Loucy (cell line): Measurements from ENCODE around the gene TESPA1.

ENCODE experiments used
- H2AFZ ChIP-seq: fragments of 200-600 bp; sonication (generic); 2 replicates; pipeline ENCODE4 v1.6.0; 2016; ENCODE audit warnings: antibody characterized with exemption, mild to moderate bottlenecking, low read length, moderate library complexity
- H3F3A ChIP-seq: fragments of 200-600 bp; 2 replicates; pipeline ENCODE4 v1.6.0; 2016; ENCODE audit warnings: antibody characterized with exemption, low read depth, mild to moderate bottlenecking
- H3K27me3 ChIP-seq: fragments of 200-600 bp; sonication (generic); 2 replicates; pipeline ENCODE4 v1.6.1; 2014; ENCODE audit warnings: low read length, mild to moderate bottlenecking; ENCODE audit not compliant: insufficient read depth, poor library complexity, severe bottlenecking
- H3K36me3 ChIP-seq: fragments of 200-600 bp; sonication (generic); 2 replicates; pipeline ENCODE4 v1.6.1; 2016; ENCODE audit warnings: low read length; ENCODE audit not compliant: insufficient read depth
- H3K4me1 ChIP-seq: fragments of 200-600 bp; sonication (generic); 2 replicates; pipeline ENCODE4 v1.5.1; 2014; ENCODE audit warnings: low read length, mild to moderate bottlenecking; ENCODE audit not compliant: insufficient read depth, poor library complexity, severe bottlenecking
- H3K4me2 ChIP-seq: fragments of 200-600 bp; sonication (generic); 2 replicates; pipeline ENCODE4 v1.6.0; 2014; ENCODE audit warnings: antibody characterized with exemption, low read length, low read depth, mild to moderate bottlenecking; ENCODE audit not compliant: poor library complexity, severe bottlenecking
- H3K4me3 ChIP-seq: fragments of 200-600 bp; sonication (generic); 2 replicates; pipeline ENCODE4 v1.5.1; 2014; ENCODE audit warnings: low read length, mild to moderate bottlenecking, mixed read lengths; ENCODE audit not compliant: poor library complexity, severe bottlenecking
- H3K79me2 ChIP-seq: fragments of 200-600 bp; sonication (generic); 2 replicates; pipeline ENCODE4 v1.6.1; 2014; ENCODE audit warnings: low read length; ENCODE audit not compliant: insufficient read depth
- H3K9ac ChIP-seq: fragments of 200-600 bp; sonication (generic); 2 replicates; pipeline ENCODE4 v1.6.0; 2014; ENCODE audit warnings: mild to moderate bottlenecking, low read depth, low read length, moderate library complexity; ENCODE audit not compliant: poor library complexity, severe bottlenecking
- H3K9me2 ChIP-seq: fragments of 200-600 bp; sonication (generic); replicated peaks from 2 replicates; pipeline ENCODE4 v1.6.1; 2016; ENCODE audit warnings: low read depth, low read length, mixed read lengths
- H3K9me3 ChIP-seq: fragments of 200-600 bp; sonication (generic); 2 replicates; pipeline ENCODE4 v1.6.1; 2014; ENCODE audit warnings: mild to moderate bottlenecking, antibody characterized with exemption, low read length, low read depth; ENCODE audit not compliant: insufficient read depth
- H4K20me1 ChIP-seq: fragments of 200-600 bp; sonication (generic); 2 replicates; pipeline ENCODE4 v1.6.0; 2014; ENCODE audit warnings: antibody characterized with exemption, low read length, mild to moderate bottlenecking; ENCODE audit not compliant: insufficient read depth, poor library complexity, severe bottlenecking
- CTCF ChIP-seq: fragments of 200-600 bp; sonication (generic); conservative IDR thresholded peaks from 2 replicates; pipeline ENCODE4 v1.5.1; 2014; ENCODE audit warnings: mild to moderate bottlenecking, antibody characterized with exemption, low read length
- EZH2phosphoT487 ChIP-seq: fragments of 200-600 bp; IDR thresholded peaks from 2 replicates; pipeline ENCODE4 v1.6.1; 2018; ENCODE audit warnings: antibody characterized with exemption, mild to moderate bottlenecking, moderate library complexity, borderline replicate concordance

TESPA1 gene

GRCh38 chr12:54977857-54978256 lies 6.7 kb downstream of the TESPA1 start:
- Histone ChIP-seq H3K4me1 (peaks cover 97% of the 10 kb centered on the region), H3K27me3 (no peaks in the 10 kb centered on the region), H3K36me3 (peaks cover 12% of the 10 kb centered on the region; the same call in 1 of the 2 replicates)

GRCh38 chr12:54977155-54977554 lies 7.4 kb downstream of the TESPA1 start:
- peaks cover 19% of the 10 kb centered on the region; the same call in 1 of the 2 replicates for H3K36me3 ChIP-seq
- H2AFZ ChIP-seq = no peak overlapping the region
- TF ChIP-seq CTCF = no peak
- H3K4me2 ChIP-seq = peak overlapping the region; percentile 88
- H4K20me1 ChIP-seq = no peaks in the 10 kb centered on the region
- H3K9ac ChIP-seq = peak overlapping the region; percentile 85
- no peaks in the 10 kb centered on the region for H3K9me3 ChIP-seq
- peaks cover 97% of the 10 kb centered on the region for H3K4me1 ChIP-seq
- H3K79me2 ChIP-seq = peaks cover 96% of the 10 kb centered on the region
- H3K4me3 ChIP-seq = peak overlapping the region; percentile 81
- peaks cover 9% of the 10 kb centered on the region for H3F3A ChIP-seq
- no peaks in the 10 kb centered on the region for H3K9me2 ChIP-seq
- H3K27me3 ChIP-seq = no peaks in the 10 kb centered on the region

More at GRCh38 chr12:54977857-54978256, 6.7 kb downstream of the TESPA1 start:
- no peaks in the 10 kb centered on the region for H3K9me2 ChIP-seq
- peaks cover 9% of the 10 kb centered on the region for H3F3A ChIP-seq
- H3K4me2 ChIP-seq = peak overlapping the region; percentile 88
- no peak overlapping the region for H2AFZ ChIP-seq
- peak overlapping the region; percentile 81 for H3K4me3 ChIP-seq
- H3K79me2 ChIP-seq = peaks cover 96% of the 10 kb centered on the region
- no peaks in the 10 kb centered on the region for H4K20me1 ChIP-seq
- H3K9ac ChIP-seq = peak overlapping the region; percentile 85
- H3K9me3 ChIP-seq = no peaks in the 10 kb centered on the region
- no peak for TF ChIP-seq CTCF
- no peak for TF ChIP-seq EZH2phosphoT487

- H2AFZ ChIP-seq = no peak overlapping the region
- peaks cover 23% of the 10 kb centered on the region; the same call in 1 of the 2 replicates for H3K36me3 ChIP-seq
- H4K20me1 ChIP-seq = no peaks in the 10 kb centered on the region
- no peaks in the 10 kb centered on the region for H3K27me3 ChIP-seq
- H3K79me2 ChIP-seq = peaks cover 94% of the 10 kb centered on the region
- H3K4me1 ChIP-seq = peaks cover 95% of the 10 kb centered on the region
- H3K4me3 ChIP-seq = peak overlapping the region; percentile 81
- no peaks in the 10 kb centered on the region for H3K9me2 ChIP-seq
- TF ChIP-seq EZH2phosphoT487 = no peak
- TF ChIP-seq CTCF = no peak
- H3F3A ChIP-seq = peaks cover 9% of the 10 kb centered on the region
- peak overlapping the region; percentile 85 for H3K9ac ChIP-seq
- H3K4me2 ChIP-seq = peak overlapping the region; percentile 88
- H3K9me3 ChIP-seq = no peaks in the 10 kb centered on the region
Measured at GRCh38 chr12:54975875-54976274, 8.7 kb downstream of the TESPA1 start.
